Measurements from ENCODE around the gene PRND. TPM values are rescaled to one million over a fixed set of nuclear protein-coding genes. Genes with fewer than 3 reads are reported as not detected.

The PRND gene
- total and polyA plus RNA-seq, 2 of the 4 experiments (the other 2 are of a cell fraction), result not detected

DNA sequence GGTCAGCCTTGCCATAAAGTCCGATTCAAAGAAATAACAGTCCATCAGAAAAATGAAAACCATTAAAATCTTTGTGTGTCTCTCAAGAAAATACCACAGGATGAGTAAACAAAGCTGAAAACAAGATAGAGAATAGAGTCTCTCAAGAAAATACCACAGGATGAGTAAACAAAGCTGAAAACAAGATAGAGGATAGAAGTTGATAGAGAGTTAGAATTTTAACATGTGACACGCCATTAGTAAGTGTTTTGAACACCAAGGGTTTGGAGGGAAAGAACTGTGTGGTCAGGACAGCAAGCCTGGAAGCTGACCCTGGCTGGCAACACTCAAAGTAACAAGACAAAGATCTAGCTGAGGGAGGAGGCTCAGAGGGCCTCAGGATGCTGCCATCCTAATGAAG lies 43.9 kb upstream of the PRND start:
- peaks cover 2% of the 10 kb centered on the region; the same call in 1 of the 2 replicates for H3K9me3 ChIP-seq (ENCODE audit: control insufficient read depth, insufficient read depth, low read length)
- H4K8ac ChIP-seq (ENCODE audit: low read depth in 2 of 2, low read length in 2 of 2), result no peak overlapping the region
- H3K36me3 ChIP-seq (ENCODE audit: control insufficient read depth, insufficient read depth, low read length), result no peaks in the 10 kb centered on the region
- no peaks in the 10 kb centered on the region; the same call in 1 of the 2 replicates for H3K4me1 ChIP-seq (ENCODE audit: control insufficient read depth, insufficient read depth, low read length)
- no peak overlapping the region for H3K27ac ChIP-seq (ENCODE audit: insufficient read depth, low read length)
- no peak overlapping the region for H2BK20ac ChIP-seq (ENCODE audit: low read depth, low read length)
- H3K14ac ChIP-seq (replicated peaks; ENCODE audit: low read depth, low read length), result no peak overlapping the region
- intact Hi-C loops (cut with micrococcal nuclease) (no loop called here), dilution Hi-C loops (cut with HindIII; ENCODE audit: low sequenced_read_pairs, unreplicated experiment) (no loop called here), in situ Hi-C loops (cut with MboI; ENCODE audit: low sequenced_read_pairs) (no loop called here)
- ATAC-seq (ENCODE audit: low read depth) (no peak), DNase-seq (no peak)
- no peak overlapping the region for H2AK5ac ChIP-seq (ENCODE audit: low read depth, low read length)
- peaks cover 27% of the 10 kb centered on the region for H3K27me3 ChIP-seq (ENCODE audit: control insufficient read depth, insufficient read depth, low read length)
- no peaks in the 10 kb centered on the region for H3K79me1 ChIP-seq (ENCODE audit: low read depth in 1 of 2, low read length in 2 of 2)
- H2BK15ac ChIP-seq (ENCODE audit: low read depth, low read length), result no peak overlapping the region
- 88% methylated on average over 1 of the region's 2 CpGs; no CpG with 5 or more reads in 1 of the 2 experiments for WGBS, 2 experiments (ENCODE audit: extremely low coverage in 2 of 2, insufficient read length in 1 of 2)
- no peak overlapping the region for H3K56ac ChIP-seq (ENCODE audit: extremely low read depth, insufficient read depth, low read length)
- H2BK5ac ChIP-seq (ENCODE audit: low read depth, low read length, poor library complexity, severe bottlenecking), result no peak overlapping the region
- TF ChIP-seq CHD1 (IDR thresholded peaks at IDR 0.05; ENCODE audit: low read depth, low read length) (no peak), USF2 (IDR thresholded peaks at IDR 0.05; ENCODE audit: low read depth, low read length) (no peak), FOS (IDR thresholded peaks at IDR 0.05; ENCODE audit: low read depth, low read length) (no peak), RFX5 (IDR thresholded peaks at IDR 0.05; ENCODE audit: low read depth, low read length) (no peak), NFE2L2 (IDR thresholded peaks at IDR 0.05; ENCODE audit: low read depth, low read length) (no peak), BHLHE40 (IDR thresholded peaks at IDR 0.05; ENCODE audit: low read depth, low read length) (no peak), MXI1 (IDR thresholded peaks at IDR 0.05; ENCODE audit: borderline replicate concordance, low read depth, low read length) (no peak), MAFK (IDR thresholded peaks at IDR 0.05; ENCODE audit: low read depth, low read length) (no peak), POLR2A (IDR thresholded peaks at IDR 0.05; ENCODE audit: low read depth, low read length) (no peak), RCOR1 (IDR thresholded peaks at IDR 0.05; ENCODE audit: insufficient replicate concordance, low read length) (no peak), RAD21 (IDR thresholded peaks at IDR 0.05; ENCODE audit: low read length) (no peak)
- TF ChIP-seq, protein P1, sequence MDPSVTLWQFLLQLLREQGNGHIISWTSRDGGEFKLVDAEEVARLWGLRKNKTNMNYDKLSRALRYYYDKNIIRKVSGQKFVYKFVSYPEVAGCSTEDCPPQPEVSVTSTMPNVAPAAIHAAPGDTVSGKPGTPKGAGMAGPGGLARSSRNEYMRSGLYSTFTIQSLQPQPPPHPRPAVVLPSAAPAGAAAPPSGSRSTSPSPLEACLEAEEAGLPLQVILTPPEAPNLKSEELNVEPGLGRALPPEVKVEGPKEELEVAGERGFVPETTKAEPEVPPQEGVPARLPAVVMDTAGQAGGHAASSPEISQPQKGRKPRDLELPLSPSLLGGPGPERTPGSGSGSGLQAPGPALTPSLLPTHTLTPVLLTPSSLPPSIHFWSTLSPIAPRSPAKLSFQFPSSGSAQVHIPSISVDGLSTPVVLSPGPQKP (IDR thresholded peaks at IDR 0.05; ENCODE audit: borderline replicate concordance, low read depth, low read length), result no peak
- H2BK120ac ChIP-seq (ENCODE audit: low read depth, low read length), result no peak overlapping the region
- 0 out of 2 replicates have a peak, but pooled peaks cover 2% of the 10 kb centered on the region for H3K9me1 ChIP-seq (ENCODE audit: insufficient read depth, low read length)
- no peak overlapping the region for H3K18ac ChIP-seq (ENCODE audit: low read depth, low read length)
- no peaks in the 10 kb centered on the region for H4K20me1 ChIP-seq (ENCODE audit: insufficient read depth, low read length)
- no peak overlapping the region for H4K5ac ChIP-seq (ENCODE audit: low read depth, low read length)
- H2AFZ ChIP-seq (replicated peaks; ENCODE audit: low read length, poor library complexity), result no peak overlapping the region
- H4K91ac ChIP-seq (ENCODE audit: insufficient read depth, low read depth, low read length), result no peak overlapping the region
- no peak overlapping the region for H3K9ac ChIP-seq (ENCODE audit: low read depth, low read length)
- CTCF ChIA-PET, result no interaction called here
- no peak overlapping the region for H3K23ac ChIP-seq (ENCODE audit: low read depth, low read length)
- no peak overlapping the region for H3K4me3 ChIP-seq (ENCODE audit: insufficient read depth, low read depth, low read length)
- H3K4me2 ChIP-seq (ENCODE audit: low read depth, low read length), result no peak overlapping the region
- H2AK9ac ChIP-seq (replicated peaks; ENCODE audit: low read depth, low read length, poor library complexity), result no peak overlapping the region
- no TSS peak for BruUV-seq (replicated peaks)
- POLR2A ChIA-PET (ENCODE audit: unreplicated experiment), result no interaction called here
- H3K4ac ChIP-seq (ENCODE audit: low read depth, low read length), result no peak overlapping the region

Measured in IMR-90 (cell line).